NCI-H446 (cell line): ENCODE data around the gene HECW1.
A peak's percentile ranks its signal among the peaks of the same experiment; 100 is the strongest.
"Not testable (repeated sequence)": the region's sequence is repeated elsewhere in the genome, so short reads cannot be mapped to it uniquely, and the experiment has no call there.

Experiments
- DNase-seq, 2 experiments: peaks; one replicate each; lab custom pipeline; 2025; lab: John Stamatoyannopoulos, UW

The HECW1 gene

GRCh38 chr7:43210539-43210938 lies 98.1 kb downstream of the HECW1 start:
- DNase-seq = not testable (repeated sequence)

GRCh38 chr7:43211286-43211685 lies 98.8 kb downstream of the HECW1 start:
- no peak for DNase-seq

GRCh38 chr7:43211693-43212092 lies 99.2 kb downstream of the HECW1 start:
- DNase-seq = no peak

- no peak for DNase-seq
Observed at GRCh38 chr7:43212921-43213320, 100.5 kb downstream of the HECW1 start.

- no peak for DNase-seq
Observed at GRCh38 chr7:43215061-43215460, 102.6 kb downstream of the HECW1 start.

- DNase-seq = no peak
Observed at GRCh38 chr7:43217055-43217454, 104.6 kb downstream of the HECW1 start.

- DNase-seq = not testable (repeated sequence)
Observed at GRCh38 chr7:43218901-43219300, 106.5 kb downstream of the HECW1 start.

GRCh38 chr7:43220250-43220649 lies 107.8 kb downstream of the HECW1 start:
- no peak for DNase-seq

- no peak for DNase-seq
Observed at GRCh38 chr7:43220742-43221141, 108.3 kb downstream of the HECW1 start.

- DNase-seq = no peak
Observed at GRCh38 chr7:43229801-43230200, 117.4 kb downstream of the HECW1 start.

GRCh38 chr7:43232366-43232765 lies 119.9 kb downstream of the HECW1 start:
- no peak for DNase-seq

- DNase-seq = no peak
Observed at GRCh38 chr7:43234073-43234472, 121.6 kb downstream of the HECW1 start.

- DNase-seq = no peak
Observed at GRCh38 chr7:43234968-43235367, 122.5 kb downstream of the HECW1 start.

- no peak for DNase-seq
Observed at GRCh38 chr7:43240565-43240964, 128.1 kb downstream of the HECW1 start.

- DNase-seq = no peak
Observed at GRCh38 chr7:43242628-43243255, 130.3 kb downstream of the HECW1 start.

- no peak for DNase-seq
Observed at GRCh38 chr7:43244232-43244631, 131.8 kb downstream of the HECW1 start.

GRCh38 chr7:43244784-43245183 lies 132.3 kb downstream of the HECW1 start:
- no peak for DNase-seq

GRCh38 chr7:43247757-43248156 lies 135.3 kb downstream of the HECW1 start:
- DNase-seq = no peak

GRCh38 chr7:43248553-43248952 lies 136.1 kb downstream of the HECW1 start:
- DNase-seq = no peak

- no peak for DNase-seq
Observed at GRCh38 chr7:43248961-43249822, 136.7 kb downstream of the HECW1 start.

GRCh38 chr7:43249823-43250145 lies 137.3 kb downstream of the HECW1 start:
- no peak for DNase-seq

- peak; percentile 44 to 88 for DNase-seq
Observed at GRCh38 chr7:43260980-43261878, 148.8 kb downstream of the HECW1 start.

- no peak for DNase-seq
Observed at GRCh38 chr7:43265139-43265538, 152.7 kb downstream of the HECW1 start.
